Loucy (cell line): ENCODE measurements around the gene EFEMP1.

Experiments used
- H2AFZ ChIP-seq: fragments of 200-600 bp; sonication (generic); 2 replicates; pipeline ENCODE4 v1.6.0; 2016; ENCODE audit warnings: antibody characterized with exemption, mild to moderate bottlenecking, low read length, moderate library complexity
- H3F3A ChIP-seq: fragments of 200-600 bp; 2 replicates; pipeline ENCODE4 v1.6.0; 2016; ENCODE audit warnings: antibody characterized with exemption, low read depth, mild to moderate bottlenecking
- H3K27me3 ChIP-seq: fragments of 200-600 bp; sonication (generic); 2 replicates; pipeline ENCODE4 v1.6.1; 2014; ENCODE audit warnings: low read length, mild to moderate bottlenecking; ENCODE audit not compliant: insufficient read depth, poor library complexity, severe bottlenecking
- H3K36me3 ChIP-seq: fragments of 200-600 bp; sonication (generic); 2 replicates; pipeline ENCODE4 v1.6.1; 2016; ENCODE audit warnings: low read length; ENCODE audit not compliant: insufficient read depth
- H3K4me1 ChIP-seq: fragments of 200-600 bp; sonication (generic); 2 replicates; pipeline ENCODE4 v1.5.1; 2014; ENCODE audit warnings: low read length, mild to moderate bottlenecking; ENCODE audit not compliant: insufficient read depth, poor library complexity, severe bottlenecking
- H3K4me2 ChIP-seq: fragments of 200-600 bp; sonication (generic); 2 replicates; pipeline ENCODE4 v1.6.0; 2014; ENCODE audit warnings: antibody characterized with exemption, low read length, low read depth, mild to moderate bottlenecking; ENCODE audit not compliant: poor library complexity, severe bottlenecking
- H3K4me3 ChIP-seq: fragments of 200-600 bp; sonication (generic); 2 replicates; pipeline ENCODE4 v1.5.1; 2014; ENCODE audit warnings: low read length, mild to moderate bottlenecking, mixed read lengths; ENCODE audit not compliant: poor library complexity, severe bottlenecking
- H3K79me2 ChIP-seq: fragments of 200-600 bp; sonication (generic); 2 replicates; pipeline ENCODE4 v1.6.1; 2014; ENCODE audit warnings: low read length; ENCODE audit not compliant: insufficient read depth
- H3K9ac ChIP-seq: fragments of 200-600 bp; sonication (generic); 2 replicates; pipeline ENCODE4 v1.6.0; 2014; ENCODE audit warnings: mild to moderate bottlenecking, low read depth, low read length, moderate library complexity; ENCODE audit not compliant: poor library complexity, severe bottlenecking
- H3K9me2 ChIP-seq: fragments of 200-600 bp; sonication (generic); replicated peaks from 2 replicates; pipeline ENCODE4 v1.6.1; 2016; ENCODE audit warnings: low read depth, low read length, mixed read lengths
- H3K9me3 ChIP-seq: fragments of 200-600 bp; sonication (generic); 2 replicates; pipeline ENCODE4 v1.6.1; 2014; ENCODE audit warnings: mild to moderate bottlenecking, antibody characterized with exemption, low read length, low read depth; ENCODE audit not compliant: insufficient read depth
- H4K20me1 ChIP-seq: fragments of 200-600 bp; sonication (generic); 2 replicates; pipeline ENCODE4 v1.6.0; 2014; ENCODE audit warnings: antibody characterized with exemption, low read length, mild to moderate bottlenecking; ENCODE audit not compliant: insufficient read depth, poor library complexity, severe bottlenecking
- EZH2phosphoT487 ChIP-seq: fragments of 200-600 bp; IDR thresholded peaks from 2 replicates; pipeline ENCODE4 v1.6.1; 2018; ENCODE audit warnings: antibody characterized with exemption, mild to moderate bottlenecking, moderate library complexity, borderline replicate concordance
- TF ChIP-seq, protein P1 (sequence below): fragments of 200-600 bp; sonication (generic); conservative IDR thresholded peaks from 2 replicates; pipeline ENCODE4 v1.5.1; 2014; ENCODE audit warnings: mild to moderate bottlenecking, antibody characterized with exemption, low read length

Gene EFEMP1

DNA sequence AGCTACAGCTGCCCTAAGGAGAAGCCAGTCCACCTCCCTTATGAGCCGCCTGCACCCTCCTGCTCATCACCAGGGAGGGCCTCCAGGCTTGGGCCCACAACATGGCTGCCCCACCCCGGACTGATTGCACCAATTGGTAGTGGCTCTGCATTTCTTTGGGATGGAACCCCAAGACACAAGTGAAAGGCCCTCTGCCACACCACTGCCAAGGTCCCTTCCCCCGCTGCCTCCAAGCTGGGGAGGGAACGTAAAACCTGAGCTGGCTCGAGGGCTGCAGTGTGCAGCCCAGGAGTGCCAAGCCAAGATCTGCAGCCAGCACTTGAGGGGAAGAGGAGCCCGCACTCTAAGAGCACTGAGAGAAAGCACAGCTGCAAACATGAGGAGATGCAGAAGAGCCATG lies 97.3 kb downstream of the EFEMP1 start:
- Histone ChIP-seq H3K4me2 (no peak overlapping the region), H3K4me3 (no peak overlapping the region), H3K9me3 (no peaks in the 10 kb centered on the region), H3F3A (no peaks in the 10 kb centered on the region), H3K27me3 (no peaks in the 10 kb centered on the region), H3K36me3 (no peaks in the 10 kb centered on the region), H4K20me1 (no peaks in the 10 kb centered on the region), H3K79me2 (no peaks in the 10 kb centered on the region), H3K9me2 (no peaks in the 10 kb centered on the region), H2AFZ (no peak overlapping the region), H3K9ac (no peak overlapping the region), H3K4me1 (no peaks in the 10 kb centered on the region)
- no peak for TF ChIP-seq EZH2phosphoT487
- TF ChIP-seq, protein P1, sequence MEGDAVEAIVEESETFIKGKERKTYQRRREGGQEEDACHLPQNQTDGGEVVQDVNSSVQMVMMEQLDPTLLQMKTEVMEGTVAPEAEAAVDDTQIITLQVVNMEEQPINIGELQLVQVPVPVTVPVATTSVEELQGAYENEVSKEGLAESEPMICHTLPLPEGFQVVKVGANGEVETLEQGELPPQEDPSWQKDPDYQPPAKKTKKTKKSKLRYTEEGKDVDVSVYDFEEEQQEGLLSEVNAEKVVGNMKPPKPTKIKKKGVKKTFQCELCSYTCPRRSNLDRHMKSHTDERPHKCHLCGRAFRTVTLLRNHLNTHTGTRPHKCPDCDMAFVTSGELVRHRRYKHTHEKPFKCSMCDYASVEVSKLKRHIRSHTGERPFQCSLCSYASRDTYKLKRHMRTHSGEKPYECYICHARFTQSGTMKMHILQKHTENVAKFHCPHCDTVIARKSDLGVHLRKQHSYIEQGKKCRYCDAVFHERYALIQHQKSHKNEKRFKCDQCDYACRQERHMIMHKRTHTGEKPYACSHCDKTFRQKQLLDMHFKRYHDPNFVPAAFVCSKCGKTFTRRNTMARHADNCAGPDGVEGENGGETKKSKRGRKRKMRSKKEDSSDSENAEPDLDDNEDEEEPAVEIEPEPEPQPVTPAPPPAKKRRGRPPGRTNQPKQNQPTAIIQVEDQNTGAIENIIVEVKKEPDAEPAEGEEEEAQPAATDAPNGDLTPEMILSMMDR = no peak

DNA sequence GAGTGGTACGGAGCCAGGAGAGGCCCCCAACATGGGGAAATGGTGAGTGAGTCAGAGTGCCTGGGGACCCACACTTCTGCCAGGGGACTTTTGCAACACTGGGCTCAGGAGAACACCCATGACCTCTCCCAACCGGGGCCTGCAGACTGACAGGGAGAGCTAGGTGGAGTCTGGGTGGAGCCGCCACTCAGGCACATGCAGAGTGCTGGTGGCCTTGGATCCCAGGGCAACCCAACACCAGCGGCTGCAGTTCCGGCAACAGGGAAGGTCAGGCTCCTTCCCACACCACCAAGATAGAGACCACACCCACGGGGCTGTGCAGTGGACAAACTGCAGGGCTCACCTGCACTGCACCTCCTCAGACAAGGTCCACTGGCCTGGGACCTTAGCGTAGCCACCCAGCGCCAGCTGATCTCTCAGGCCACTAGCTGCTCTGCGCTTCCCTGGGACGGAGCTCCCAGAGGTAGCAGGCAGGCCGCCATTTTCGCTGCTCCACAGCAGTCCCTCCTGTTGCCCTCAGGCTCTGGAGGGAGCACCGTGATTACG lies 99.0 kb downstream of the EFEMP1 start:
- TF ChIP-seq, protein P1 = no peak
- TF ChIP-seq EZH2phosphoT487 = no peak
- Histone ChIP-seq H3K27me3 (no peaks in the 10 kb centered on the region), H3K79me2 (no peaks in the 10 kb centered on the region), H4K20me1 (no peaks in the 10 kb centered on the region), H3K4me3 (no peak overlapping the region), H3K9ac (no peak overlapping the region), H3K4me2 (no peak overlapping the region), H3K36me3 (no peaks in the 10 kb centered on the region), H3F3A (no peaks in the 10 kb centered on the region), H3K4me1 (no peaks in the 10 kb centered on the region), H3K9me2 (no peaks in the 10 kb centered on the region), H3K9me3 (no peaks in the 10 kb centered on the region), H2AFZ (no peak overlapping the region)
